ENCODE results near the gene CLCN4. TPM values are rescaled to one million over a fixed set of nuclear protein-coding genes. Genes with fewer than 3 reads are reported as not detected.
A peak's percentile ranks its signal among the peaks of the same experiment; 100 is the strongest.

CLCN4 gene
- polyA plus RNA-seq, 3 donors: 0.27 to 1.9 (median 1.3) TPM

- peaks cover 0 to 2% (median 0%) of the 10 kb centered on the region in 7 donors for H3K9me3 Mint-ChIP-seq
- 8% methylated on average over 4 of the region's 16 CpGs for WGBS (ENCODE audit: insufficient coverage)
- Histone ChIP-seq H3K9me3 (replicated peaks in 1 of 2; ENCODE audit: control insufficient read depth in 1 of 2, insufficient read depth in 1 of 2, low read length in 2 of 2) (no peaks in the 10 kb centered on the region), H3K4me2 (replicated peaks; ENCODE audit: extremely low read depth, low read length, poor library complexity, severe bottlenecking) (no peak overlapping the region), H3K27ac (ENCODE audit: low read depth in 1 of 2, low read length in 2 of 2) (no peak overlapping the region), H3K9ac (ENCODE audit: insufficient read depth, low read length, poor library complexity, severe bottlenecking) (no peak overlapping the region), H3K36me3 (replicated peaks in 1 of 2; ENCODE audit: control insufficient read depth in 1 of 2, insufficient read depth in 2 of 2, low read length in 2 of 2) (no peaks in the 10 kb centered on the region), H3K4me3 (replicated peaks in 1 of 3; ENCODE audit: low read depth in 2 of 3, low read length in 3 of 3) (no peak overlapping the region), H3K79me2 (ENCODE audit: insufficient read depth, low read length) (no peaks in the 10 kb centered on the region), H2AFZ (ENCODE audit: insufficient read depth, low read depth, low read length, poor library complexity, severe bottlenecking) (no peak overlapping the region), H3K27me3 (ENCODE audit: control insufficient read depth in 2 of 2, insufficient read depth in 2 of 2, low read length in 2 of 2) (no peaks in the 10 kb centered on the region), H3K4me1 (ENCODE audit: control insufficient read depth in 1 of 2, insufficient read depth in 2 of 2, low read length in 2 of 2) (no peaks in the 10 kb centered on the region), H4K20me1 (ENCODE audit: insufficient read depth, low read length) (no peaks in the 10 kb centered on the region)
- H3K27ac Mint-ChIP-seq: peak overlapping the region in 6 of 7 donors; percentile 65 to 86 (median 80)
- no peak overlapping the region for H3K4me3 Mint-ChIP-seq
- peak; percentile 68 to 70 (median 68) for DNase-seq
- TF ChIP-seq CTCF (IDR thresholded peaks at IDR 0.05): peak; percentile 51
- peaks cover 2 to 11% of the 10 kb centered on the region in 2 donors for H3K36me3 Mint-ChIP-seq
- peaks cover 0 to 8% (median 5%) of the 10 kb centered on the region in 3 donors for H3K27me3 Mint-ChIP-seq (ENCODE audit: low read depth in 3 of 3)
- intact Hi-C loops (cut with micrococcal nuclease): loop anchor here (2.0 to 10.0 kb wide), 6 partner anchors 425 to 1565 kb away; partner anchors contain the start of genes HCCS (in 1 of the 2) and MSL3 (in 1 of the 2)
- peaks cover 6% of the 10 kb centered on the region for H3K4me1 Mint-ChIP-seq
These were observed 32.8 kb downstream of the CLCN4 start for GRCh38 chrX:10189317-10190268.

GRCh38 chrX:10190367-10190766 lies 33.6 kb downstream of the CLCN4 start:
- Histone ChIP-seq H2AFZ (ENCODE audit: insufficient read depth, low read depth, low read length, poor library complexity, severe bottlenecking) (no peak overlapping the region), H3K9ac (ENCODE audit: insufficient read depth, low read length, poor library complexity, severe bottlenecking) (no peak overlapping the region), H3K27me3 (ENCODE audit: control insufficient read depth in 2 of 2, insufficient read depth in 2 of 2, low read length in 2 of 2) (no peaks in the 10 kb centered on the region), H3K79me2 (ENCODE audit: insufficient read depth, low read length) (no peaks in the 10 kb centered on the region), H3K4me1 (ENCODE audit: control insufficient read depth in 1 of 2, insufficient read depth in 2 of 2, low read length in 2 of 2) (no peaks in the 10 kb centered on the region), H3K4me3 (replicated peaks in 1 of 3; ENCODE audit: low read depth in 2 of 3, low read length in 3 of 3) (no peak overlapping the region), H3K27ac (ENCODE audit: low read depth in 1 of 2, low read length in 2 of 2) (no peak overlapping the region), H3K36me3 (replicated peaks in 1 of 2; ENCODE audit: control insufficient read depth in 1 of 2, insufficient read depth in 2 of 2, low read length in 2 of 2) (no peaks in the 10 kb centered on the region), H3K4me2 (replicated peaks; ENCODE audit: extremely low read depth, low read length, poor library complexity, severe bottlenecking) (no peak overlapping the region), H3K9me3 (replicated peaks in 1 of 2; ENCODE audit: control insufficient read depth in 1 of 2, insufficient read depth in 1 of 2, low read length in 2 of 2) (no peaks in the 10 kb centered on the region), H4K20me1 (ENCODE audit: insufficient read depth, low read length) (no peaks in the 10 kb centered on the region)
- H3K9me3 Mint-ChIP-seq: peaks cover 0 to 2% (median 0%) of the 10 kb centered on the region in 7 donors
- H3K4me1 Mint-ChIP-seq: peaks cover 6% of the 10 kb centered on the region
- intact Hi-C loops (cut with micrococcal nuclease): loop anchor here in 1 of 2 donors (5.0 to 10.0 kb wide), 3 partner anchors 532 to 1564 kb away; partner anchors contain the start of genes HCCS and MSL3
- peaks cover 2 to 12% of the 10 kb centered on the region in 2 donors for H3K36me3 Mint-ChIP-seq
- peak; percentile 62 to 73 (median 67) for DNase-seq
- H3K4me3 Mint-ChIP-seq: no peak overlapping the region
- peak overlapping the region in 1 of 7 donors; percentile 78 for H3K27ac Mint-ChIP-seq
- H3K27me3 Mint-ChIP-seq (ENCODE audit: low read depth in 3 of 3): peaks cover 0 to 11% (median 5%) of the 10 kb centered on the region in 3 donors
- no CpG with 5 or more reads among the region's 3 CpGs for WGBS (ENCODE audit: insufficient coverage)
- peak; percentile 28 for TF ChIP-seq CTCF (IDR thresholded peaks at IDR 0.05)
